HepG2 (cell line): ENCODE data around the gene PRKAR1B. TPM values are rescaled to one million over a fixed set of nuclear protein-coding genes. Genes with fewer than 3 reads are reported as not detected.

Experiments
- ATAC-seq: fragments of 200-7000 bp; cut with Tn5 transposase; 3 replicates; pipeline ENCODE4 v1.9.1; 2020; ENCODE audit warnings: mild to moderate bottlenecking, moderate library complexity
- BruUV-seq: library from RNA; stranded (reverse); fragments of 400-500 nt; replicated peaks from 2 replicates; lab custom pipeline; 2021; lab: Mats Ljungman, UMichigan
- CTCF ChIA-PET: fragments of 300-600 bp; formaldehyde crosslinking; extraction: SDS; loops from one replicate; lab custom pipeline; 2021; ENCODE audit warnings: low total read pairs, inconsistent platforms, low intra/inter-chr PET ratio; lab: Yijun Ruan, JAX
- POLR2A ChIA-PET: fragments of 350-600 bp; sonication (Branson Sonifier 250); formaldehyde crosslinking; loops from one replicate; lab custom pipeline; 2020; ENCODE audit warnings: antibody characterized with exemption, inconsistent platforms; lab: Yijun Ruan, JAX
- DNase-seq: peaks from one replicate; pipeline ENCODE4 v3.0.0-alpha.2; 2015; ENCODE audit warnings: low spot score
- FAIRE-seq: peaks from 3 replicates; lab custom pipeline; 2011; peaks lifted over from hg19 to GRCh38; lab: Jason Lieb, UNC
- H2AFZ ChIP-seq: one replicate; pipeline ENCODE4 v1.6.1; 2011; ENCODE audit warnings: low read length, inconsistent platforms
- H3K27ac ChIP-seq: fragments of 300-600 bp; 3 replicates; pipeline ENCODE4 v1.8.0; 2011; ENCODE audit warnings: mixed run types, mild to moderate bottlenecking, mixed read lengths, low read length, inconsistent platforms; ENCODE audit not compliant: insufficient read depth; ENCODE audit errors: extremely low read length
- H3K27me3 ChIP-seq, 2 experiments: fragments of 200-600 bp in 1 of 2; 2 replicates in 1 of 2; 3 replicates in 1 of 2; pipeline versions ENCODE4 v1.6.0 to v1.8.0; 2011; ENCODE audit warnings: low read length in 2 of 2, mild to moderate bottlenecking in 2 of 2, moderate library complexity in 2 of 2, inconsistent platforms in 1 of 2; ENCODE audit not compliant: insufficient read depth in 2 of 2, control insufficient read depth in 1 of 2
- H3K36me3 ChIP-seq, 2 experiments: fragments of 200-600 bp in 1 of 2; replicated peaks in 1 of 2; 2 replicates in 1 of 2; 3 replicates in 1 of 2; pipeline versions ENCODE4 v1.5.1 to v1.8.0; 2011; ENCODE audit warnings: low read length in 2 of 2, inconsistent platforms in 1 of 2; ENCODE audit not compliant: insufficient read depth in 2 of 2, control insufficient read depth in 1 of 2
- H3K4me1 ChIP-seq: 2 replicates; pipeline ENCODE4 v1.5.1; 2012; ENCODE audit warnings: low read length, inconsistent platforms; ENCODE audit not compliant: insufficient read depth
- H3K4me2 ChIP-seq: 2 replicates; pipeline ENCODE4 v1.6.0; 2011; ENCODE audit warnings: low read depth, low read length, inconsistent platforms
- H3K4me3 ChIP-seq, 3 experiments: fragments of 200-600 bp in 1 of 3; sonication (generic), shearing (Covaris generic) in 1 of 3; replicated peaks in 1 of 3; 2 replicates each; pipeline ENCODE4 v1.5.1; 2011 to 2016; ENCODE audit warnings: low read length in 3 of 3, inconsistent platforms in 2 of 3, low read depth in 2 of 3, mild to moderate bottlenecking in 2 of 3, control low read depth in 1 of 3, mixed read lengths in 1 of 3; ENCODE audit not compliant: insufficient read depth in 1 of 3
- H3K79me2 ChIP-seq: one replicate; pipeline ENCODE4 v1.6.1; 2011; ENCODE audit warnings: low read length, inconsistent platforms; ENCODE audit not compliant: insufficient read depth
- H3K9ac ChIP-seq: 2 replicates; pipeline ENCODE4 v1.6.0; 2011; ENCODE audit warnings: mild to moderate bottlenecking, low read depth, low read length, inconsistent platforms; ENCODE audit not compliant: insufficient read depth
- H3K9me3 ChIP-seq: 2 replicates; pipeline ENCODE4 v1.5.1; 2012; ENCODE audit warnings: mild to moderate bottlenecking, low read length
- H4K20me1 ChIP-seq: 2 replicates; pipeline ENCODE4 v1.6.0; 2011; ENCODE audit warnings: inconsistent platforms, mild to moderate bottlenecking, low read length, moderate library complexity; ENCODE audit not compliant: insufficient read depth
- AKAP8 ChIP-seq: sonication (generic); formaldehyde crosslinking; IDR thresholded peaks from 2 replicates; pipeline ENCODE4 v1.5.1; 2020; ENCODE audit warnings: mild to moderate bottlenecking, missing genetic modification reagents
- ASH2L ChIP-seq: fragments of 300-600, 200-600 bp; sonication (generic); IDR thresholded peaks from 2 replicates; pipeline ENCODE4 v1.7.0; 2017; ENCODE audit warnings: low read depth, mild to moderate bottlenecking, moderate library complexity, mixed read lengths, low read length; ENCODE audit not compliant: insufficient read length
- CHCHD3 ChIP-seq: sonication (generic); formaldehyde crosslinking; IDR thresholded peaks from 2 replicates; pipeline ENCODE4 v1.8.0; 2022; ENCODE audit warnings: mild to moderate bottlenecking, missing genetic modification reagents, moderate library complexity
- FOXO4 ChIP-seq: sonication (generic); formaldehyde crosslinking; conservative IDR thresholded peaks from 2 replicates; pipeline ENCODE4 v1.8.1; 2023; ENCODE audit warnings: missing genetic modification reagents
- RFXAP ChIP-seq: sonication (generic); formaldehyde crosslinking; IDR thresholded peaks from 2 replicates; pipeline ENCODE4 v1.4.0; 2020; ENCODE audit warnings: missing genetic modification reagents, borderline replicate concordance
- SAFB2 ChIP-seq: sonication (generic); formaldehyde crosslinking; IDR thresholded peaks from 2 replicates; pipeline ENCODE4 v1.5.1; 2020; ENCODE audit warnings: missing genetic modification reagents, low read depth, mild to moderate bottlenecking, borderline replicate concordance
- SIN3A ChIP-seq: IDR thresholded peaks from 2 replicates; pipeline ENCODE4 v1.6.1; 2011; ENCODE audit warnings: low read depth, mild to moderate bottlenecking, control low read depth, low read length, borderline replicate concordance
- SMC3 ChIP-seq: IDR thresholded peaks from 2 replicates; pipeline ENCODE4 v1.6.1; 2011; ENCODE audit warnings: low read length, improper control_type of control experiment
- SUZ12 ChIP-seq: fragments of 150-350 bp; IDR thresholded peaks from 2 replicates; pipeline ENCODE4 v1.6.1; 2014; ENCODE audit warnings: low read depth, low read length
- TMF1 ChIP-seq: sonication (generic); formaldehyde crosslinking; IDR thresholded peaks from 2 replicates; pipeline ENCODE4 v1.8.1; 2022; ENCODE audit warnings: low read depth, missing genetic modification reagents
- ZFX ChIP-seq: sonication (generic); formaldehyde crosslinking; IDR thresholded peaks from 2 replicates; pipeline ENCODE4 v1.4.0; 2020; ENCODE audit warnings: mild to moderate bottlenecking, low read depth, missing genetic modification reagents, moderate library complexity
- ZFY ChIP-seq: sonication (generic); formaldehyde crosslinking; IDR thresholded peaks from 2 replicates; pipeline ENCODE4 v1.4.0; 2020; ENCODE audit warnings: missing genetic modification reagents
- ZNF446 ChIP-seq: sonication (generic); formaldehyde crosslinking; IDR thresholded peaks from 2 replicates; pipeline ENCODE4 v1.5.0; 2020; ENCODE audit warnings: mild to moderate bottlenecking, missing genetic modification reagents
- WGBS: methylation state at CpG from one replicate; pipeline ENCODE4 v1.1.6; 2017; ENCODE audit warnings: low lambda C conversion rate; 5-methylcytosine and 5-hydroxymethylcytosine counted together
- in situ Hi-C: cut with HindIII; loops from 2 replicates; pipeline ENCODE4 v1.10.0; 2017; ENCODE audit warnings: low pct_unique_long_range_greater_than_20kb; ENCODE audit not compliant: extremely low pct_ligation_motif_present
- intact Hi-C: fragments of 100-400 bp; cut with micrococcal nuclease; formaldehyde crosslinking; loops from one replicate; pipeline ENCODE4 v1.10.0; 2022; ENCODE audit not compliant: unreplicated experiment
- polyA plus RNA-seq, 8 experiments: library from polyadenylated mRNA; depleted of rRNA in 3 of 8; stranded (reverse) in 7 of 8; unstranded in 1 of 8; fragments of >200 nt; fragmentation: Illumina TruSeq in 4 of 8; extraction: Trizol in 4 of 8; gene quantifications; 2 replicates each; pipeline versions ENCODE4 v1.2.1 to v1.2.3, GENCODE V29; 2011 to 2016; ENCODE audit warnings: low read depth in 4 of 8, missing spikeins in 1 of 8, mixed read lengths in 1 of 8; ENCODE audit not compliant: insufficient read depth in 1 of 8
- total RNA-seq, 5 experiments: library from RNA; depleted of rRNA; stranded (reverse); fragments of >200 nt; fragmentation: Illumina TruSeq; extraction: Trizol; gene quantifications; 2 replicates each; pipeline ENCODE4 v1.2.3, GENCODE V29; 2016; ENCODE audit warnings: low read depth in 1 of 5

PRKAR1B gene
- total and polyA plus RNA-seq, 2 of the 13 experiments (the other 11 are each of a cell fraction or from before 2014, with no cell fraction given), result 7.9 to 28.2 TPM

DNA sequence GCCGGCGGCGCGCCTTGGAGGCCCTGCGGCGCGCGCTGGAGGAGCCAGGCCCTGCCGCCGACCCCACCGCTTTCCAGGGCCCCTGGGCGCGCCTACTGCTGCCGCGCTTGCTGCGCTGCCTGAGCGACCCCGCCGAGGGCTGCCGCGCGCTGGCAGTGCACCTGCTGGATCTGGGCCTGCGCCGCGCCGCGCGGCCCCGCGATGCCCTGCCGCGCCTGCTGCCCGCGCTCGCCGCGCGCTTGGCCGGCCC, 302 bp downstream of the PRKAR1B start:
- ChIA-PET CTCF (no interaction called here), POLR2A (no interaction called here)
- Histone ChIP-seq H3K9ac (peak overlapping the region; percentile 90), H3K4me1 (peaks cover 55% of the 10 kb centered on the region), H3K27ac (peak overlapping the region; percentile 68), H3K4me3 (peak overlapping the region; percentile 80 to 99 (median 81)), H3K27me3 (no peaks in the 10 kb centered on the region; a peak in 1 of 5 replicates), H3K9me3 (peaks cover 2% of the 10 kb centered on the region; the same call in 1 of the 2 replicates), H3K36me3 (peaks cover 7 to 33% of the 10 kb centered on the region in 2 experiments), H4K20me1 (no peaks in the 10 kb centered on the region), H3K79me2 (peaks cover 29% of the 10 kb centered on the region), H3K4me2 (peak overlapping the region; percentile 98), H2AFZ (no peak overlapping the region)
- FAIRE-seq (no peak), ATAC-seq (peak; percentile 11; the same call in 2 of the 3 replicates), DNase-seq (no peak)
- TF ChIP-seq TMF1 (CRISPR knock-in tag) (0 out of 2 replicates have a peak, but pooled peaks have one; percentile 55), ZFY (CRISPR knock-in tag) (peak; percentile 32), AKAP8 (0 out of 2 replicates have a peak, but pooled peaks have one; percentile 14), SIN3A (peak; percentile 8; the same call in 1 of the 2 replicates), SMC3 (no peak), ZFX (peak; percentile 16), ZNF446 (0 out of 2 replicates have a peak, but pooled peaks have one; percentile 38), SAFB2 (no peak), CHCHD3 (CRISPR knock-in tag) (0 out of 2 replicates have a peak, but pooled peaks have one; percentile 0), FOXO4 (CRISPR knock-in tag) (0 out of 2 replicates have a peak, but pooled peaks have one; percentile 4), ASH2L (peak; percentile 2), SUZ12 (no peak), RFXAP (CRISPR knock-in tag) (0 out of 2 replicates have a peak, but pooled peaks have one; percentile 10)
- intact Hi-C loops (loop anchor here (1.0 kb wide), 1 partner anchor 188 kb away; no protein-coding TSS in a partner anchor), in situ Hi-C loops (no loop called here)
- no CpG with 5 or more reads among the region's 39 CpGs for WGBS
- no TSS peak for BruUV-seq
